Fibroblast of lung (primary cell): ENCODE results near the gene ID4.

Experiments used
- CTCF ChIP-seq, 2 donors: IDR thresholded peaks in 1 of 2; conservative IDR thresholded peaks in 1 of 2; 1 replicate in 1 of 2; 2 replicates in 1 of 2; pipeline ENCODE4 v1.5.1; 2011 to 2012; ENCODE audit warnings: low read length in 2 of 2, control low read depth in 1 of 2, inconsistent platforms in 1 of 2, low read depth in 1 of 2, mild to moderate bottlenecking in 1 of 2
- EZH2 ChIP-seq: IDR thresholded peaks from 2 replicates; pipeline ENCODE4 v1.5.1; 2012; ENCODE audit warnings: low read length, control low read depth, mild to moderate bottlenecking; ENCODE audit errors: missing control alignments

GRCh38 chr6:19849196-19849595 is 12.0 kb downstream of the ID4 start:
- TF ChIP-seq CTCF (conservative IDR thresholded peaks at IDR 0.05 in 1 of 2, IDR thresholded peaks at IDR 0.05 in 1 of 2; ENCODE audit: low read depth in 1 of 2, low read length in 2 of 2) (no peak), EZH2 (no peak)
